Measurements from ENCODE around the gene BACH2.

GRCh38 chr6:89984926-89985750 lies 311.5 kb downstream of the BACH2 start:
- TF ChIP-seq SREBF2 (IDR thresholded peaks at IDR 0.05; ENCODE audit: low read length), result no peak
- no peak for TF ChIP-seq POLR2A (IDR thresholded peaks at IDR 0.05; ENCODE audit: low read depth, low read length)
- no peak for TF ChIP-seq ATF3 (IDR thresholded peaks at IDR 0.05; ENCODE audit: borderline replicate concordance, extremely low read depth, low read depth, low read length)
- TF ChIP-seq NBN (IDR thresholded peaks at IDR 0.05), result no peak
- no peak for TF ChIP-seq MXI1 (IDR thresholded peaks at IDR 0.05; ENCODE audit: low read depth, low read length)
